B cell (primary cell): ENCODE measurements around the gene MED27. TPM values are rescaled to one million over a fixed set of nuclear protein-coding genes. Genes with fewer than 3 reads are reported as not detected.
A peak's percentile ranks its signal among the peaks of the same experiment; 100 is the strongest.

Experiments
- ATAC-seq: fragments of 200-7000 bp; cut with Tn5 transposase; one replicate; pipeline ENCODE4 v1.10.0; 2021; ENCODE audit warnings: low read depth, mild to moderate bottlenecking, moderate number of reproducible peaks, moderate library complexity
- CTCF ChIA-PET: fragments of 350-600 bp; sonication (Branson Sonifier 250); formaldehyde crosslinking; loops from one replicate; lab custom pipeline; 2021; ENCODE audit warnings: antibody characterized with exemption, inconsistent platforms; lab: Charles Lee
- POLR2A ChIA-PET: fragments of 350-600 bp; sonication (Branson Sonifier 250); formaldehyde crosslinking; loops from one replicate; lab custom pipeline; 2021; ENCODE audit warnings: antibody characterized with exemption; lab: Charles Lee
- DNase-seq: peaks from one replicate; pipeline ENCODE4 v3.0.0; 2013
- H2AFZ ChIP-seq: 2 replicates; pipeline ENCODE4 v1.6.1; 2012; ENCODE audit warnings: mild to moderate bottlenecking, low read depth, low read length; ENCODE audit not compliant: insufficient read depth, poor library complexity, severe bottlenecking
- H3K27ac ChIP-seq, 2 donors: 1 replicate in 1 of 2; 2 replicates in 1 of 2; pipeline ENCODE4 v1.5.1; 2012 to 2013; ENCODE audit warnings: low read length in 2 of 2, mild to moderate bottlenecking in 2 of 2, moderate library complexity in 1 of 2
- H3K27me3 ChIP-seq, 4 experiments: fragments of 200-600 bp in 1 of 4; sonication (generic) in 1 of 4; replicated peaks in 1 of 4; 1 replicate in 2 of 4; 2 replicates in 2 of 4; pipeline versions ENCODE4 v1.6.1 to v1.7.0; 2013 to 2016; ENCODE audit warnings: low read length in 3 of 4, mild to moderate bottlenecking in 2 of 4, mixed read lengths in 1 of 4, moderate library complexity in 1 of 4; ENCODE audit not compliant: insufficient read depth in 4 of 4, control insufficient read depth in 3 of 4; ENCODE audit errors: control extremely low read depth in 1 of 4
- H3K36me3 ChIP-seq, 2 experiments: replicated peaks in 1 of 2; 1 replicate in 1 of 2; 2 replicates in 1 of 2; pipeline versions ENCODE4 v1.6.1 to v1.7.1; 2013; ENCODE audit warnings: low read length in 1 of 2; ENCODE audit not compliant: insufficient read depth in 2 of 2, control insufficient read depth in 1 of 2; ENCODE audit errors: control extremely low read depth in 1 of 2, extremely low read depth in 1 of 2
- H3K4me1 ChIP-seq, 2 donors: fragments of 200-600 bp in 1 of 2; sonication (generic) in 1 of 2; 1 replicate in 1 of 2; 2 replicates in 1 of 2; pipeline versions ENCODE4 v1.5.1 to v1.6.1; 2013 to 2017; ENCODE audit warnings: low read length in 2 of 2; ENCODE audit not compliant: control insufficient read depth in 2 of 2, insufficient read depth in 2 of 2
- H3K4me2 ChIP-seq: replicated peaks from 2 replicates; pipeline ENCODE3; 2012; ENCODE audit warnings: mild to moderate bottlenecking, low read depth, low read length; ENCODE audit not compliant: poor library complexity, severe bottlenecking
- H3K4me3 ChIP-seq, 5 experiments: fragments of 200-600 bp in 1 of 5; sonication (generic) in 1 of 5; 1 replicate in 3 of 5; 2 replicates in 2 of 5; pipeline versions ENCODE4 v1.5.1 to v1.7.0; 2011 to 2016; ENCODE audit warnings: low read length in 4 of 5, mild to moderate bottlenecking in 4 of 5, low read depth in 2 of 5, control low read depth in 1 of 5, moderate library complexity in 1 of 5; ENCODE audit not compliant: insufficient read depth in 1 of 5; ENCODE audit errors: control extremely low read depth in 1 of 5, extremely low read depth in 1 of 5
- H3K79me2 ChIP-seq: fragments of 200-600 bp; sonication (generic); one replicate; pipeline ENCODE4 v1.6.0; 2016; ENCODE audit warnings: low read length; ENCODE audit not compliant: control insufficient read depth, insufficient read depth
- H3K9ac ChIP-seq: fragments of 200-600 bp; sonication (generic); 2 replicates; pipeline ENCODE4 v1.6.1; 2017; ENCODE audit warnings: mild to moderate bottlenecking, low read length, moderate library complexity
- H3K9me3 ChIP-seq, 3 donors: one replicate each; pipeline versions ENCODE4 v1.6.1 to v1.7.1; 2013; ENCODE audit warnings: low read length in 2 of 3; ENCODE audit not compliant: control insufficient read depth in 2 of 3, insufficient read depth in 1 of 3; ENCODE audit errors: control extremely low read depth in 1 of 3
- H4K20me1 ChIP-seq: 2 replicates; pipeline ENCODE4 v1.6.0; 2012; ENCODE audit warnings: mild to moderate bottlenecking, low read length; ENCODE audit not compliant: insufficient read depth, control insufficient read depth, poor library complexity, severe bottlenecking
- H3K27ac Mint-ChIP-seq: one replicate; pipeline ENCODE4 v1.8.0; 2021; ENCODE audit warnings: mixed read lengths
- H3K27me3 Mint-ChIP-seq: one replicate; pipeline ENCODE4 v1.8.0; 2021; ENCODE audit warnings: mixed read lengths
- H3K4me1 Mint-ChIP-seq: one replicate; pipeline ENCODE4 v1.8.0; 2021; ENCODE audit warnings: mixed read lengths
- H3K4me3 Mint-ChIP-seq: one replicate; pipeline ENCODE4 v1.8.0; 2021; ENCODE audit warnings: mixed read lengths
- H3K9me3 Mint-ChIP-seq: one replicate; pipeline ENCODE4 v1.8.0; 2022; ENCODE audit warnings: mixed read lengths; ENCODE audit not compliant: insufficient read depth
- EZH2 ChIP-seq: IDR thresholded peaks from 2 replicates; pipeline ENCODE4 v1.6.1; 2012; ENCODE audit warnings: borderline replicate concordance, low read depth, mild to moderate bottlenecking, moderate library complexity, low read length; ENCODE audit not compliant: insufficient read depth, poor library complexity, severe bottlenecking
- WGBS: methylation state at CpG from one replicate; pipeline ENCODE4 v1.1.5; 2013; ENCODE audit warnings: missing lambda C conversion rate; ENCODE audit not compliant: insufficient coverage; 5-methylcytosine and 5-hydroxymethylcytosine counted together
- intact Hi-C: fragments of 100-400 bp; cut with micrococcal nuclease; formaldehyde crosslinking; loops from one replicate; pipeline ENCODE4 v1.10.0; 2022
- polyA plus RNA-seq: library from polyadenylated mRNA; depleted of rRNA; stranded (reverse); fragments of >200 nt; gene quantifications from 2 replicates; pipeline ENCODE4 v1.2.3, GENCODE V29; 2012
- total RNA-seq, 2 donors: library from RNA; stranded (reverse); fragments of 120-200 nt in 1 of 2; gene quantifications; 1 replicate in 1 of 2; 2 replicates in 1 of 2; pipeline versions ENCODE4 v1.2.3 to v1.2.4, GENCODE V29; 2013 to 2022
- TF ChIP-seq, protein P1 (sequence below): fragments of 200-600 bp; IDR thresholded peaks from one replicate; pipeline ENCODE4 v1.8.0; 2022; ENCODE audit warnings: antibody characterized with exemption, mild to moderate bottlenecking

MED27 gene
- total and polyA plus RNA-seq, 2 donors (not counting 1 experiment from before 2014, with no cell fraction given), result 17.4 to 17.7 TPM

DNA sequence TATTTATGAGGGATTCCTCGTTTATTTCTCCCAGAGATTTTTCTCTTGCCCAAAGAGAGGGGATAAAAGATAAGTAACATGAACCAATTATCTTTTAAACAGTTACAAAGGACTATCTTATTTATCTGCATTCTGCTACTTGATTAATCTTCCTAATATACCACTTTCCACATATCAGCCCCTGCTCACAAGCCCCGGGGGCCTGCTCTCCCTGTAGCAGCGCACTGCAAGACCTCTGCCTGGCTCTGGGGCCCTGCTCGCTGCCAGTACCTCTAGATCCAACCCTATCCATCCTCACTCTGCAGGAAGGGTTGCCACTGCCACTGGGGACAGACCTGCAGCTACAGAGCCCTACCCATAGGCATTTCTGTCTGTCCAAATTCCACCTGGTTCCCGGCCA is 75.3 kb downstream of the MED27 start:
- no peak for DNase-seq
- H3K36me3 ChIP-seq, result peaks cover 1 to 7% of the 10 kb centered on the region in 2 experiments
- H3K9ac ChIP-seq, result peak overlapping the region; percentile 13
- no peaks in the 10 kb centered on the region for H3K27me3 ChIP-seq
- H2AFZ ChIP-seq, result no peak overlapping the region
- 98% methylated on average over 4 of the region's 5 CpGs for WGBS
- H3K79me2 ChIP-seq, result peaks cover 19% of the 10 kb centered on the region
- H3K9me3 ChIP-seq, result peaks cover 0 to 5% (median 0%) of the 10 kb centered on the region in 3 donors
- peaks cover 26% of the 10 kb centered on the region for H3K4me1 Mint-ChIP-seq
- H3K4me3 Mint-ChIP-seq, result no peak overlapping the region
- peaks cover 9 to 10% of the 10 kb centered on the region in 2 donors for H3K4me1 ChIP-seq
- no peak for ATAC-seq
- TF ChIP-seq, protein P1, sequence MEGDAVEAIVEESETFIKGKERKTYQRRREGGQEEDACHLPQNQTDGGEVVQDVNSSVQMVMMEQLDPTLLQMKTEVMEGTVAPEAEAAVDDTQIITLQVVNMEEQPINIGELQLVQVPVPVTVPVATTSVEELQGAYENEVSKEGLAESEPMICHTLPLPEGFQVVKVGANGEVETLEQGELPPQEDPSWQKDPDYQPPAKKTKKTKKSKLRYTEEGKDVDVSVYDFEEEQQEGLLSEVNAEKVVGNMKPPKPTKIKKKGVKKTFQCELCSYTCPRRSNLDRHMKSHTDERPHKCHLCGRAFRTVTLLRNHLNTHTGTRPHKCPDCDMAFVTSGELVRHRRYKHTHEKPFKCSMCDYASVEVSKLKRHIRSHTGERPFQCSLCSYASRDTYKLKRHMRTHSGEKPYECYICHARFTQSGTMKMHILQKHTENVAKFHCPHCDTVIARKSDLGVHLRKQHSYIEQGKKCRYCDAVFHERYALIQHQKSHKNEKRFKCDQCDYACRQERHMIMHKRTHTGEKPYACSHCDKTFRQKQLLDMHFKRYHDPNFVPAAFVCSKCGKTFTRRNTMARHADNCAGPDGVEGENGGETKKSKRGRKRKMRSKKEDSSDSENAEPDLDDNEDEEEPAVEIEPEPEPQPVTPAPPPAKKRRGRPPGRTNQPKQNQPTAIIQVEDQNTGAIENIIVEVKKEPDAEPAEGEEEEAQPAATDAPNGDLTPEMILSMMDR, result no peak
- no peak for TF ChIP-seq EZH2
- peaks cover 29% of the 10 kb centered on the region for H4K20me1 ChIP-seq
- peak overlapping the region; percentile 15 for H3K4me2 ChIP-seq
- POLR2A ChIA-PET, result no interaction called here
- intact Hi-C loops, result no loop called here
- H3K27ac ChIP-seq, result no peak overlapping the region
- H3K4me3 ChIP-seq, result no peak overlapping the region
- no peaks in the 10 kb centered on the region for H3K27me3 Mint-ChIP-seq
- no peaks in the 10 kb centered on the region for H3K9me3 Mint-ChIP-seq
- CTCF ChIA-PET, result no interaction called here
- H3K27ac Mint-ChIP-seq, result no peak overlapping the region

DNA sequence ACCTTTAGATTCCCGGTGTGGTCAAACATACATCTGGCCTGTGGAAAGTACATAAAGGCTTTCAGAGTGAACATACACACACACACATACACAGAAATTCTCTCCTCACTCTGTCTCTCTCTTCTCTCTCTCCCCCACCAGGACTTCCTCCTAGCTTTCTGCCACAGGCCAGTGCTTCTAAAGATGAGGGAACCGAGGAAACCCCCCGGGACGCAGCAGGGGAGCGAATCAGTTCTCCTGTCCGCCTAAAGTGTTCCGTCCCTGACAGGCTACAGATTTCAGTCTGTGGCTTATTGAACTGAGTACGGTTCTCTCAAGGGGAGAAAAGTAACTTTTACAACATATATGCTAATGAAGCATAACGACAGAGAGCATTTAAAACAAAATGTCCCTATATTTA is 75.8 kb downstream of the MED27 start:
- no peaks in the 10 kb centered on the region for H3K27me3 Mint-ChIP-seq
- H3K9me3 ChIP-seq, result peaks cover 0 to 5% (median 0%) of the 10 kb centered on the region in 3 donors
- DNase-seq (peak; percentile 10), ATAC-seq (no peak)
- ChIA-PET POLR2A (no interaction called here), CTCF (no interaction called here)
- WGBS, result 19% methylated on average over 5 of the region's 9 CpGs
- H3K79me2 ChIP-seq, result peaks cover 14% of the 10 kb centered on the region
- peaks cover 29% of the 10 kb centered on the region for H4K20me1 ChIP-seq
- H3K27ac ChIP-seq, result no peak overlapping the region
- H3K9ac ChIP-seq, result peak overlapping the region; percentile 13
- intact Hi-C loops, result no loop called here
- H3K4me3 Mint-ChIP-seq, result no peak overlapping the region
- no peak overlapping the region for H2AFZ ChIP-seq
- H3K27me3 ChIP-seq, result no peaks in the 10 kb centered on the region
- TF ChIP-seq, protein P1, result no peak
- no peak for TF ChIP-seq EZH2
- no peak overlapping the region for H3K4me3 ChIP-seq
- peaks cover 1 to 3% of the 10 kb centered on the region in 2 experiments for H3K36me3 ChIP-seq
- peak overlapping the region; percentile 12 for H3K27ac Mint-ChIP-seq
- no peaks in the 10 kb centered on the region for H3K9me3 Mint-ChIP-seq
- peaks cover 9 to 10% of the 10 kb centered on the region in 2 donors for H3K4me1 ChIP-seq
- H3K4me1 Mint-ChIP-seq, result peaks cover 26% of the 10 kb centered on the region
- H3K4me2 ChIP-seq, result peak overlapping the region; percentile 15
